Esophagus mucosa (tissue), 1 donor: ENCODE data around the gene CMTM1. TPM values are rescaled to one million over a fixed set of nuclear protein-coding genes. Genes with fewer than 3 reads are reported as not detected.
A peak's percentile ranks its signal among the peaks of the same experiment; 100 is the strongest.
"Not testable (repeated sequence)": the region's sequence is repeated elsewhere in the genome, so short reads cannot be mapped to it uniquely, and the experiment has no call there.

Source experiments
- ATAC-seq: fragments of 200-7000 bp; cut with Tn5 transposase; one replicate; pipeline ENCODE4 v1.9.1; 2020
- total RNA-seq: library from RNA; stranded (reverse); gene quantifications from one replicate; pipeline ENCODE4 v1.2.4, GENCODE V29; 2023
- donor health status: DM: yes; HTN: yes; CAD: no.

The CMTM1 gene
- total RNA-seq, 1 donor from 2014 or later = 0.60 TPM

- ATAC-seq = no peak
These were observed 3.3 kb upstream of the CMTM1 start for GRCh38 chr16:66562986-66563385.

GRCh38 chr16:66563574-66564334 is 2.5 kb upstream of the CMTM1 start:
- ATAC-seq = no peak

GRCh38 chr16:66567270-66567669 is 1.0 kb downstream of the CMTM1 start:
- ATAC-seq = not testable (repeated sequence)

GRCh38 chr16:66568355-66568754 is 2.1 kb downstream of the CMTM1 start:
- ATAC-seq = no peak

GRCh38 chr16:66569131-66569530 is 2.9 kb downstream of the CMTM1 start:
- ATAC-seq = no peak

GRCh38 chr16:66569827-66570405 is 3.7 kb downstream of the CMTM1 start:
- ATAC-seq = peak; percentile 37

- ATAC-seq = no peak
These were observed 6.1 kb downstream of the CMTM1 start for GRCh38 chr16:66572356-66572755.

GRCh38 chr16:66574081-66574480 is 7.8 kb downstream of the CMTM1 start:
- ATAC-seq = no peak

- no peak for ATAC-seq
These were observed 8.3 kb downstream of the CMTM1 start for GRCh38 chr16:66574531-66574930.

GRCh38 chr16:66575060-66575459 is 8.8 kb downstream of the CMTM1 start:
- ATAC-seq = no peak

- ATAC-seq = no peak
These were observed 10.1 kb downstream of the CMTM1 start for GRCh38 chr16:66576296-66576695.

- peak; percentile 11 for ATAC-seq
These were observed 12.7 kb downstream of the CMTM1 start, which contains the start of gene CMTM2 for GRCh38 chr16:66578651-66579531. CMTM2 (plus strand) TSS chr16:66579463; CDS start chr16:66579608, 145 bp downstream.

GRCh38 chr16:66580605-66581209 is 14.5 kb downstream of the CMTM1 start:
- peak; percentile 39 for ATAC-seq

- ATAC-seq = no peak
These were observed 15.2 kb downstream of the CMTM1 start for GRCh38 chr16:66581246-66581952.

GRCh38 chr16:66585481-66586239 is 19.4 kb downstream of the CMTM1 start:
- peak; percentile 20 for ATAC-seq

- ATAC-seq = no peak
These were observed 21.8 kb downstream of the CMTM1 start for GRCh38 chr16:66587881-66588600.

- ATAC-seq = peak; percentile 78
These were observed 22.9 kb downstream of the CMTM1 start for GRCh38 chr16:66588981-66589713.

GRCh38 chr16:66590322-66590721 is 24.1 kb downstream of the CMTM1 start:
- no peak for ATAC-seq

GRCh38 chr16:66591018-66591417 is 24.8 kb downstream of the CMTM1 start:
- ATAC-seq = no peak

- ATAC-seq = no peak
These were observed 26.0 kb downstream of the CMTM1 start for GRCh38 chr16:66592241-66592640.
